Muscle of arm (tissue), 12 donors: ENCODE data around the gene LARP7. TPM values are rescaled to one million over a fixed set of nuclear protein-coding genes. Genes with fewer than 3 reads are reported as not detected.

Source experiments
- polyA plus RNA-seq, 12 donors: library from polyadenylated mRNA; unstranded; fragments of 120-200 nt; gene quantifications; one replicate each; pipeline ENCODE4 v1.2.1, GENCODE V29; 2013; ENCODE audit not compliant: insufficient read length in 12 of 12

Gene LARP7
- polyA plus RNA-seq, 12 donors, result 43.8 to 120 (median 63.2) TPM; not detected in 1

Other genes starting within 250 kb of the LARP7 start
- gene NEUROG2, start 121.0 kb upstream of the LARP7 start, polyA plus RNA-seq, result under 1 TPM in 2 of 12 donors, not detected in 10; 0.05 to 0.22 TPM
- gene ZGRF1, start 234 bp upstream of the LARP7 start, polyA plus RNA-seq, result 10 to 100 TPM in 5 of 12 donors, 1 to 10 TPM in 6, not detected in 1; 5.1 to 15.8 (median 9.8) TPM